HepG2 (cell line): Measurements from ENCODE around the gene DOCK1. TPM values are rescaled to one million over a fixed set of nuclear protein-coding genes. Genes with fewer than 3 reads are reported as not detected.

Source experiments
- ATAC-seq: fragments of 200-7000 bp; cut with Tn5 transposase; 3 replicates; pipeline ENCODE4 v1.9.1; 2020; ENCODE audit warnings: mild to moderate bottlenecking, moderate library complexity
- BruUV-seq: library from RNA; stranded (reverse); fragments of 400-500 nt; replicated peaks from 2 replicates; lab custom pipeline; 2021; lab: Mats Ljungman, UMichigan
- CTCF ChIA-PET: fragments of 300-600 bp; formaldehyde crosslinking; extraction: SDS; loops from one replicate; lab custom pipeline; 2021; ENCODE audit warnings: low total read pairs, inconsistent platforms, low intra/inter-chr PET ratio; lab: Yijun Ruan, JAX
- POLR2A ChIA-PET: fragments of 350-600 bp; sonication (Branson Sonifier 250); formaldehyde crosslinking; loops from one replicate; lab custom pipeline; 2020; ENCODE audit warnings: antibody characterized with exemption, inconsistent platforms; lab: Yijun Ruan, JAX
- DNase-seq: peaks from one replicate; pipeline ENCODE4 v3.0.0-alpha.2; 2015; ENCODE audit warnings: low spot score
- FAIRE-seq: peaks from 3 replicates; lab custom pipeline; 2011; peaks lifted over from hg19 to GRCh38; lab: Jason Lieb, UNC
- H2AFZ ChIP-seq: one replicate; pipeline ENCODE4 v1.6.1; 2011; ENCODE audit warnings: low read length, inconsistent platforms
- H3K27ac ChIP-seq: fragments of 300-600 bp; 3 replicates; pipeline ENCODE4 v1.8.0; 2011; ENCODE audit warnings: mixed run types, mild to moderate bottlenecking, mixed read lengths, low read length, inconsistent platforms; ENCODE audit not compliant: insufficient read depth; ENCODE audit errors: extremely low read length
- H3K27me3 ChIP-seq, 2 experiments: fragments of 200-600 bp in 1 of 2; 2 replicates in 1 of 2; 3 replicates in 1 of 2; pipeline versions ENCODE4 v1.6.0 to v1.8.0; 2011; ENCODE audit warnings: low read length in 2 of 2, mild to moderate bottlenecking in 2 of 2, moderate library complexity in 2 of 2, inconsistent platforms in 1 of 2; ENCODE audit not compliant: insufficient read depth in 2 of 2, control insufficient read depth in 1 of 2
- H3K36me3 ChIP-seq, 2 experiments: fragments of 200-600 bp in 1 of 2; replicated peaks in 1 of 2; 2 replicates in 1 of 2; 3 replicates in 1 of 2; pipeline versions ENCODE4 v1.5.1 to v1.8.0; 2011; ENCODE audit warnings: low read length in 2 of 2, inconsistent platforms in 1 of 2; ENCODE audit not compliant: insufficient read depth in 2 of 2, control insufficient read depth in 1 of 2
- H3K4me1 ChIP-seq: 2 replicates; pipeline ENCODE4 v1.5.1; 2012; ENCODE audit warnings: low read length, inconsistent platforms; ENCODE audit not compliant: insufficient read depth
- H3K4me2 ChIP-seq: 2 replicates; pipeline ENCODE4 v1.6.0; 2011; ENCODE audit warnings: low read depth, low read length, inconsistent platforms
- H3K4me3 ChIP-seq, 3 experiments: fragments of 200-600 bp in 1 of 3; sonication (generic), shearing (Covaris generic) in 1 of 3; replicated peaks in 1 of 3; 2 replicates each; pipeline ENCODE4 v1.5.1; 2011 to 2016; ENCODE audit warnings: low read length in 3 of 3, inconsistent platforms in 2 of 3, low read depth in 2 of 3, mild to moderate bottlenecking in 2 of 3, control low read depth in 1 of 3, mixed read lengths in 1 of 3; ENCODE audit not compliant: insufficient read depth in 1 of 3
- H3K79me2 ChIP-seq: one replicate; pipeline ENCODE4 v1.6.1; 2011; ENCODE audit warnings: low read length, inconsistent platforms; ENCODE audit not compliant: insufficient read depth
- H3K9ac ChIP-seq: 2 replicates; pipeline ENCODE4 v1.6.0; 2011; ENCODE audit warnings: mild to moderate bottlenecking, low read depth, low read length, inconsistent platforms; ENCODE audit not compliant: insufficient read depth
- H3K9me3 ChIP-seq: 2 replicates; pipeline ENCODE4 v1.5.1; 2012; ENCODE audit warnings: mild to moderate bottlenecking, low read length
- H4K20me1 ChIP-seq: 2 replicates; pipeline ENCODE4 v1.6.0; 2011; ENCODE audit warnings: inconsistent platforms, mild to moderate bottlenecking, low read length, moderate library complexity; ENCODE audit not compliant: insufficient read depth
- AFF4 ChIP-seq: sonication (generic); formaldehyde crosslinking; IDR thresholded peaks from 2 replicates; pipeline ENCODE4 v1.4.0; 2020; ENCODE audit warnings: missing genetic modification reagents
- BCL3 ChIP-seq: sonication (generic); formaldehyde crosslinking; IDR thresholded peaks from 2 replicates; pipeline ENCODE4 v1.5.1; 2020; ENCODE audit warnings: mild to moderate bottlenecking, missing genetic modification reagents, moderate library complexity
- IRF9 ChIP-seq: sonication (generic); formaldehyde crosslinking; IDR thresholded peaks from 2 replicates; pipeline ENCODE4 v1.8.0; 2022; ENCODE audit warnings: missing genetic modification reagents, mild to moderate bottlenecking, borderline replicate concordance
- JDP2 ChIP-seq: sonication (generic); formaldehyde crosslinking; IDR thresholded peaks from 2 replicates; pipeline ENCODE4 v1.8.1; 2022; ENCODE audit warnings: missing genetic modification reagents, borderline replicate concordance
- KDM5B ChIP-seq: sonication (generic); formaldehyde crosslinking; IDR thresholded peaks from 2 replicates; pipeline ENCODE4 v1.4.0; 2020; ENCODE audit warnings: missing genetic modification reagents, mild to moderate bottlenecking, borderline replicate concordance
- SRF ChIP-seq: IDR thresholded peaks from 2 replicates; pipeline ENCODE4 v1.6.1; 2011; ENCODE audit warnings: mild to moderate bottlenecking, low read depth, low read length, moderate library complexity
- TRAFD1 ChIP-seq: sonication (generic); formaldehyde crosslinking; IDR thresholded peaks from 2 replicates; pipeline ENCODE4 v1.5.1; 2020; ENCODE audit warnings: missing genetic modification reagents, mild to moderate bottlenecking, borderline replicate concordance
- ZFP36 ChIP-seq: fragments of 150-350 bp; IDR thresholded peaks from 2 replicates; pipeline ENCODE4 v1.6.1; 2018; ENCODE audit warnings: borderline replicate concordance, low read length, low read depth; ENCODE audit not compliant: partially characterized antibody
- ZMAT5 ChIP-seq: sonication (generic); formaldehyde crosslinking; IDR thresholded peaks from 2 replicates; pipeline ENCODE4 v1.5.0; 2020; ENCODE audit warnings: mild to moderate bottlenecking, low read depth, missing genetic modification reagents, borderline replicate concordance
- ZNF431 ChIP-seq: sonication (generic); formaldehyde crosslinking; IDR thresholded peaks from 2 replicates; pipeline ENCODE4 v1.9.0; 2022; ENCODE audit warnings: missing genetic modification reagents, low read depth, mild to moderate bottlenecking, borderline replicate concordance
- ZNF577 ChIP-seq: sonication (generic); formaldehyde crosslinking; IDR thresholded peaks from 2 replicates; pipeline ENCODE4 v1.4.0; 2020; ENCODE audit warnings: mild to moderate bottlenecking, low read depth, missing genetic modification reagents, borderline replicate concordance
- ZNF709 ChIP-seq: sonication (generic); formaldehyde crosslinking; IDR thresholded peaks from 2 replicates; pipeline ENCODE4 v1.5.0; 2020; ENCODE audit warnings: mild to moderate bottlenecking, missing genetic modification reagents
- ZZZ3 ChIP-seq: sonication (generic); formaldehyde crosslinking; IDR thresholded peaks from 2 replicates; pipeline ENCODE4 v1.4.0; 2020; ENCODE audit warnings: missing genetic modification reagents, mild to moderate bottlenecking, borderline replicate concordance
- WGBS: methylation state at CpG from one replicate; pipeline ENCODE4 v1.1.6; 2017; ENCODE audit warnings: low lambda C conversion rate; 5-methylcytosine and 5-hydroxymethylcytosine counted together
- in situ Hi-C: cut with HindIII; loops from 2 replicates; pipeline ENCODE4 v1.10.0; 2017; ENCODE audit warnings: low pct_unique_long_range_greater_than_20kb; ENCODE audit not compliant: extremely low pct_ligation_motif_present
- intact Hi-C: fragments of 100-400 bp; cut with micrococcal nuclease; formaldehyde crosslinking; loops from one replicate; pipeline ENCODE4 v1.10.0; 2022; ENCODE audit not compliant: unreplicated experiment
- polyA plus RNA-seq, 8 experiments: library from polyadenylated mRNA; depleted of rRNA in 3 of 8; stranded (reverse) in 7 of 8; unstranded in 1 of 8; fragments of >200 nt; fragmentation: Illumina TruSeq in 4 of 8; extraction: Trizol in 4 of 8; gene quantifications; 2 replicates each; pipeline versions ENCODE4 v1.2.1 to v1.2.3, GENCODE V29; 2011 to 2016; ENCODE audit warnings: low read depth in 4 of 8, missing spikeins in 1 of 8, mixed read lengths in 1 of 8; ENCODE audit not compliant: insufficient read depth in 1 of 8
- total RNA-seq, 5 experiments: library from RNA; depleted of rRNA; stranded (reverse); fragments of >200 nt; fragmentation: Illumina TruSeq; extraction: Trizol; gene quantifications; 2 replicates each; pipeline ENCODE4 v1.2.3, GENCODE V29; 2016; ENCODE audit warnings: low read depth in 1 of 5

The DOCK1 gene
- total and polyA plus RNA-seq, 2 of the 13 experiments (the other 11 are each of a cell fraction or from before 2014, with no cell fraction given) = 8.3 to 25.5 TPM

- no peak for TF ChIP-seq TRAFD1 (CRISPR knock-in tag)
- TF ChIP-seq ZFP36 = no peak
- no peak for TF ChIP-seq BCL3 (CRISPR knock-in tag)
Measured at GRCh38 chr10:126950401-126951105, 45.3 kb downstream of the DOCK1 start (continued).

- H4K20me1 ChIP-seq = no peaks in the 10 kb centered on the region; the same call in 1 of the 2 replicates
- no peak for DNase-seq
- H3K27ac ChIP-seq = no peak overlapping the region
- POLR2A ChIA-PET = no interaction called here
- 97% methylated on average over 5 of the region's 5 CpGs for WGBS
- CTCF ChIA-PET = no interaction called here
- no peaks in the 10 kb centered on the region for H3K4me1 ChIP-seq
- intact Hi-C loops (no loop called here), in situ Hi-C loops (no loop called here)
- H3K27me3 ChIP-seq = no peaks in the 10 kb centered on the region
- ATAC-seq = no peak
- H3K9me3 ChIP-seq = peaks cover 36% of the 10 kb centered on the region
- no peak overlapping the region for H3K4me2 ChIP-seq
- BruUV-seq = no TSS peak
- H3K4me3 ChIP-seq = no peak overlapping the region
- FAIRE-seq = no peak
- H3K9ac ChIP-seq = no peak overlapping the region
- no peak overlapping the region for H2AFZ ChIP-seq
- H3K79me2 ChIP-seq = peaks cover 47% of the 10 kb centered on the region
- H3K36me3 ChIP-seq = peaks cover 0 to 2% of the 10 kb centered on the region in 2 experiments; a peak in 1 of 5 replicates
- TF ChIP-seq JDP2 (CRISPR knock-in tag) (no peak), SRF (no peak), KDM5B (CRISPR knock-in tag) (no peak), AFF4 (CRISPR knock-in tag) (no peak), ZNF709 (no peak), ZMAT5 (CRISPR knock-in tag) (no peak), ZNF577 (CRISPR knock-in tag) (no peak), ZZZ3 (CRISPR knock-in tag) (no peak), ZNF431 (CRISPR knock-in tag) (no peak), IRF9 (CRISPR knock-in tag) (no peak)
Measured at GRCh38 chr10:126953886-126954285, 48.7 kb downstream of the DOCK1 start.
